GM12875 (cell line): ENCODE results near the gene SORCS2.

Source experiments
- H3K4me3 ChIP-seq: one replicate; pipeline ENCODE4 v1.5.1; 2011; ENCODE audit warnings: low read depth, low read length, control low read depth
- CTCF ChIP-seq: IDR thresholded peaks from 2 replicates; pipeline ENCODE4 v1.5.1; 2011; ENCODE audit warnings: low read depth, mild to moderate bottlenecking, control low read depth, inconsistent platforms, low read length, moderate library complexity, borderline replicate concordance; ENCODE audit not compliant: insufficient read depth

SORCS2 gene

GRCh38 chr4:7330031-7330596 is 137.8 kb downstream of the SORCS2 start:
- no peak for TF ChIP-seq CTCF

GRCh38 chr4:7330811-7331681 is 138.7 kb downstream of the SORCS2 start:
- no peak overlapping the region for H3K4me3 ChIP-seq

More at GRCh38 chr4:7330031-7330596, 137.8 kb downstream of the SORCS2 start:
- H3K4me3 ChIP-seq = no peak overlapping the region

GRCh38 chr4:7331682-7332000 is 139.3 kb downstream of the SORCS2 start:
- H3K4me3 ChIP-seq = no peak overlapping the region
- no peak for TF ChIP-seq CTCF

More at GRCh38 chr4:7330811-7331681, 138.7 kb downstream of the SORCS2 start:
- no peak for TF ChIP-seq CTCF

GRCh38 chr4:7332216-7333023 is 140.1 kb downstream of the SORCS2 start:
- no peak for TF ChIP-seq CTCF

GRCh38 chr4:7333024-7333780 is 140.9 kb downstream of the SORCS2 start:
- H3K4me3 ChIP-seq = no peak overlapping the region
- TF ChIP-seq CTCF = no peak

More at GRCh38 chr4:7332216-7333023, 140.1 kb downstream of the SORCS2 start:
- no peak overlapping the region for H3K4me3 ChIP-seq

GRCh38 chr4:7333801-7334421 is 141.6 kb downstream of the SORCS2 start:
- no peak for TF ChIP-seq CTCF
- H3K4me3 ChIP-seq = no peak overlapping the region
